Measurements from ENCODE around the gene ABCC3. TPM values are rescaled to one million over a fixed set of nuclear protein-coding genes. Genes with fewer than 3 reads are reported as not detected.

Gene ABCC3
- total and polyA plus RNA-seq, 12 donors = 0.23 to 5.7 (median 1.1) TPM; not detected in 1

- Histone ChIP-seq H3K4me3 (no peak overlapping the region), H3K4me1 (peaks cover 8 to 62% (median 28%) of the 10 kb centered on the region in 9 donors), H3K27me3 (peaks cover 12 to 54% (median 39%) of the 10 kb centered on the region in 7 donors), H3K27ac (no peak overlapping the region), H3K36me3 (no peaks in the 10 kb centered on the region), H3K9me3 (no peaks in the 10 kb centered on the region)
- TF ChIP-seq, protein P1, sequence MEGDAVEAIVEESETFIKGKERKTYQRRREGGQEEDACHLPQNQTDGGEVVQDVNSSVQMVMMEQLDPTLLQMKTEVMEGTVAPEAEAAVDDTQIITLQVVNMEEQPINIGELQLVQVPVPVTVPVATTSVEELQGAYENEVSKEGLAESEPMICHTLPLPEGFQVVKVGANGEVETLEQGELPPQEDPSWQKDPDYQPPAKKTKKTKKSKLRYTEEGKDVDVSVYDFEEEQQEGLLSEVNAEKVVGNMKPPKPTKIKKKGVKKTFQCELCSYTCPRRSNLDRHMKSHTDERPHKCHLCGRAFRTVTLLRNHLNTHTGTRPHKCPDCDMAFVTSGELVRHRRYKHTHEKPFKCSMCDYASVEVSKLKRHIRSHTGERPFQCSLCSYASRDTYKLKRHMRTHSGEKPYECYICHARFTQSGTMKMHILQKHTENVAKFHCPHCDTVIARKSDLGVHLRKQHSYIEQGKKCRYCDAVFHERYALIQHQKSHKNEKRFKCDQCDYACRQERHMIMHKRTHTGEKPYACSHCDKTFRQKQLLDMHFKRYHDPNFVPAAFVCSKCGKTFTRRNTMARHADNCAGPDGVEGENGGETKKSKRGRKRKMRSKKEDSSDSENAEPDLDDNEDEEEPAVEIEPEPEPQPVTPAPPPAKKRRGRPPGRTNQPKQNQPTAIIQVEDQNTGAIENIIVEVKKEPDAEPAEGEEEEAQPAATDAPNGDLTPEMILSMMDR (IDR thresholded peaks at IDR 0.05) = no peak
- intact Hi-C loops (cut with DNase I) = loop anchor here in 2 of 10 donors (5.0 kb wide), 3 partner anchors 36 to 154 kb away; no protein-coding TSS in a partner anchor
- WGBS, 2 donors = 93 to 99% methylated on average over 7 of the region's 7 CpGs
- no peak for DNase-seq
- ATAC-seq = no peak
These were observed 2.1 kb downstream of the ABCC3 start for GRCh38 chr17:50636804-50637195.

GRCh38 chr17:50637829-50638605, 3.3 kb downstream of the ABCC3 start:
- Histone ChIP-seq H3K9me3 (no peaks in the 10 kb centered on the region), H3K4me3 (no peak overlapping the region), H3K27me3 (peaks cover 12 to 42% (median 35%) of the 10 kb centered on the region in 7 donors), H3K36me3 (no peaks in the 10 kb centered on the region), H3K27ac (peak overlapping the region in 1 of 10 donors; percentile 75), H3K4me1 (peaks cover 8 to 63% (median 28%) of the 10 kb centered on the region in 9 donors)
- no peak for ATAC-seq
- intact Hi-C loops (cut with DNase I) = loop anchor here in 3 of 10 donors (2.0 to 5.0 kb wide), 5 partner anchors 34 to 156 kb away; no protein-coding TSS in a partner anchor
- 91 to 92% methylated on average over 7 of the region's 7 CpGs for WGBS, 2 donors
- TF ChIP-seq, protein P1 (IDR thresholded peaks at IDR 0.05) = no peak
- DNase-seq = no peak

- TF ChIP-seq, protein P1 (IDR thresholded peaks at IDR 0.05) = no peak
- WGBS, 2 donors = 78 to 84% methylated on average over 2 of the region's 2 CpGs
- Histone ChIP-seq H3K27ac (peak overlapping the region in 2 of 10 donors; percentile 23 to 75), H3K4me1 (peaks cover 8 to 63% (median 28%) of the 10 kb centered on the region in 9 donors), H3K36me3 (no peaks in the 10 kb centered on the region), H3K4me3 (no peak overlapping the region), H3K27me3 (peaks cover 12 to 38% (median 33%) of the 10 kb centered on the region in 7 donors), H3K9me3 (no peaks in the 10 kb centered on the region)
- ATAC-seq = no peak
- no peak for DNase-seq
- intact Hi-C loops (cut with DNase I) = loop anchor here in 3 of 10 donors (2.0 to 5.0 kb wide), 5 partner anchors 34 to 156 kb away; no protein-coding TSS in a partner anchor
These were observed 3.9 kb downstream of the ABCC3 start for GRCh38 chr17:50638606-50638965.

GRCh38 chr17:50638966-50639713, 4.5 kb downstream of the ABCC3 start:
- H3K27me3 ChIP-seq = peaks cover 12 to 32% (median 28%) of the 10 kb centered on the region in 7 donors
- 8 to 10% methylated on average over 9 of the region's 9 CpGs for WGBS, 2 donors
- ATAC-seq (peak; percentile 66 to 90 (median 86)), DNase-seq (peak; percentile 82 to 90)
- no peak overlapping the region for H3K4me3 ChIP-seq
- H3K27ac ChIP-seq = peak overlapping the region in 3 of 10 donors; percentile 13 to 75 (median 23)
- no peaks in the 10 kb centered on the region for H3K36me3 ChIP-seq
- TF ChIP-seq, protein P1 (IDR thresholded peaks at IDR 0.05) = no peak
- intact Hi-C loops (cut with DNase I) = loop anchor here in 3 of 10 donors (2.0 to 5.0 kb wide), 5 partner anchors 33 to 157 kb away; no protein-coding TSS in a partner anchor
- H3K9me3 ChIP-seq = no peaks in the 10 kb centered on the region
- H3K4me1 ChIP-seq = peaks cover 8 to 60% (median 28%) of the 10 kb centered on the region in 9 donors

All from heart right ventricle (tissue), 16 donors.